GM21423 (cell line): ENCODE results near the gene WSB1.
"Not testable (repeated sequence)": the region's sequence is repeated elsewhere in the genome, so short reads cannot be mapped to it uniquely, and the experiment has no call there.

Source experiments
- ATAC-seq: cut with Tn5 transposase; IDR thresholded peaks from one replicate; pipeline ENCODE4 v1.9.1; 2021; ENCODE audit warnings: mild to moderate bottlenecking, moderate library complexity; ENCODE audit not compliant: unreplicated experiment

The WSB1 gene

DNA sequence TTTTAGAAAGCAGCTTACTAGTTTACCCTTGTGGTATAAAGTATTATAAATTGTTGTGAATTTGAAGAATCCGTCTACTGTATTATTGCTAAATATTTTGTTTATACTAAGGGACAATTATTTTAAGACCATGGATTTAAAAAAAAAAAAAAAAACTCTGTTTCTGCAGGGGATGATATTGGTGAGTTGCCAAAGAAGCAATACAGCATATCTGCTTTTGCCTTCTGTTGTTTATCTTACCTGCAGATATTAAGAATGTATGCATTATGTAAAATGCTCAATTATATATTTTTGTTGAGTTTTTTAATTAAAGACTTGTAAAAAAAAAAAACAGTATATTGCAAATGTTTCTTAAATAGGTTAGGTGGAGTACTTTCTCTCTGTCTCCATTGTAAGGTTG lies 19.4 kb downstream of the WSB1 start:
- ATAC-seq: no peak

DNA sequence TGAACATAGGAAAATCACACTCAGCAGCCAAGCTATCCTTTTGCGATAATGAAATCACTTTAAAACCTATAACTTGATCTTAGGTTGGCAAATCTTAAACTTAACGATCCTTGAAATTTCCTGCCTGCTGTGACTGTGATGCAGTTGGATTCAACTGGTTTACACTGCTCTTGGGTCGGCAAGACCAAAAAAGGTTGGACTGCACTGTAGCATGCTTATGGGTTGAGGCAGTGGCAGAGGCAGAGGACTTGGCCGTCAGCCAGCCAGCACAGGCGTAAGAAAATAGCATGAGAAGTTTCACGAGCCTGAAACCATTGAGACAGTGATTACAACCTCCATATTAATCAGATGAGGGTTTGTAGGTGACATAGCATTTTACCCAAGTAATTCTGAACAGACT lies 21.4 kb downstream of the WSB1 start:
- no peak for ATAC-seq

GRCh38 chr17:27315796-27316465 lies 22.0 kb downstream of the WSB1 start:
- no peak for ATAC-seq

DNA sequence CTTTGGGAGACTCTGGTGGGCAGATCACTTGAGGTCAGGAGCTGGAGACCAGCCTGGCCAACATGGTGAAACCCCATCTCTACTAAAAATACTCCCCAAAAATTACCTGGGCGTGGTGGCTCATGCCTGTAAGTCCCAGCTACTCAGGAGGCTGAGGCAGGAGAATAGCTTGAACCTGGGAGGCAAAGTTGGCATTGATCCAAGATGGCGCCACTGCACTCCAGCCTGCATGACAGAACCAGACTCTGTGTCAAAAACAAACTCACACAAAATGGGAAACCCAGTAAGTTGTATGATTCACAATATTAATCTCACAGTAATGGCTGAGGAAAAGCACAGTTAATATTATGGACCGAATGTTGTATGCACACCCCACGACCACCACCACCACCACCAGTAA lies 24.3 kb downstream of the WSB1 start:
- no peak for ATAC-seq

GRCh38 chr17:27318633-27319032 lies 24.7 kb downstream of the WSB1 start:
- ATAC-seq: no peak

GRCh38 chr17:27319541-27320221 lies 25.8 kb downstream of the WSB1 start:
- ATAC-seq: no peak

- ATAC-seq: no peak
Observed at GRCh38 chr17:27320222-27320560, 26.3 kb downstream of the WSB1 start.

GRCh38 chr17:27321372-27321771 lies 27.5 kb downstream of the WSB1 start:
- no peak for ATAC-seq

DNA sequence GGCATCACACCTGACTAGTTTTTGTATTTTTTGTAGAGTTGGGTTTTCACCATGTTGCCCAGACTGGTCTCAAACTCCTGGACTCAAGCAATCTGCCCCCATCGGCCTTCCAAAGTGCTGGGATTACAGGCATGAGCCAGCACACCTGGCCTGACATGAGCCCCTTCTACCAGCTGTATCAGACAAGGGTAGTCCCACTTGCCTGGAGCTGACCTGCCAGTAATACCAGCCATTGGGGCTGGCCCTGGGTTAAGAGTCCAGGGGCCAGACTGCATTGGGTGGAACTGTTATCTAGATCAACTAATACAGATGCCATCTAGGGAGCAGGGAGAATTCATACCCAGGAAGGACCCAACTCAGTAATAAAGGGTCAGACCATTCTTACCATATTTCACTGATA lies 28.1 kb downstream of the WSB1 start:
- no peak for ATAC-seq

DNA sequence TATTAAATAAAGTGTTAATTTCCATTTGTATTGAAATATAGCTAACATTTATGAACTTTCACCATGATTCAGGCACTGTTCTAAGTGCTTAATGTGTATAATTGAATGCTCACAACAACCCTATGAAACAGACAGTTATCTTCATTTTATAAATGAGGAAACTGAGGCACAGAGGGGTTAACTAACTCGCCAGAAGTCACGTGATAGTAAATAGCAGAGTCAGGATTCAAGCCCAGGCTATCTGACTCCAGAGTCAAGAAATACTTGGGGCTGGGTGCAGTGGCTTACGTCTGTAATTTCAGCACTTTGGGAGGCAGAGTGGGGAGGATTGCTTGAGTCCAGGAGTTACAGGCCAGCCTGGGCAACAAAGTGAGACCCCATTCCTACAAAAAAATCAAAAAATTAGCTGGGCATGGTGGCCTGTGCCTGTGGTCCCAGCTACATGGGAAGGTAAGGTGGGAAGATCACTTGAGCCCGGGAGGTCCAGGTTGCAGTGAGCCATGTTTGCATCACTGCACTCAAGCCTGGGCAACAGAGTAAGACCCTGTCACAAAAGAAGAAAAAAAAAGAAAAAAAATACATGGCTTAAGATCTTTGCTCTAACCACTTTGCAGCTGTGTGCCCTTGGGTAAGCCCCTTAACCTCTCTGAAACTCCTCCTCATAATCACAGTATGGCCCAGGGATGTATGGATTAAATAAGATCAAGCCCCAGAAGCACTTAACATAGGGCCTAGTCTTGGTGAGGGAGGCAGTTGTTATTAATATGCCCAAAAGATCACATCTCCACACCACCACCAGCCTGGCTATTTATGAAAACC lies 29.0 kb downstream of the WSB1 start:
- no peak for ATAC-seq

DNA sequence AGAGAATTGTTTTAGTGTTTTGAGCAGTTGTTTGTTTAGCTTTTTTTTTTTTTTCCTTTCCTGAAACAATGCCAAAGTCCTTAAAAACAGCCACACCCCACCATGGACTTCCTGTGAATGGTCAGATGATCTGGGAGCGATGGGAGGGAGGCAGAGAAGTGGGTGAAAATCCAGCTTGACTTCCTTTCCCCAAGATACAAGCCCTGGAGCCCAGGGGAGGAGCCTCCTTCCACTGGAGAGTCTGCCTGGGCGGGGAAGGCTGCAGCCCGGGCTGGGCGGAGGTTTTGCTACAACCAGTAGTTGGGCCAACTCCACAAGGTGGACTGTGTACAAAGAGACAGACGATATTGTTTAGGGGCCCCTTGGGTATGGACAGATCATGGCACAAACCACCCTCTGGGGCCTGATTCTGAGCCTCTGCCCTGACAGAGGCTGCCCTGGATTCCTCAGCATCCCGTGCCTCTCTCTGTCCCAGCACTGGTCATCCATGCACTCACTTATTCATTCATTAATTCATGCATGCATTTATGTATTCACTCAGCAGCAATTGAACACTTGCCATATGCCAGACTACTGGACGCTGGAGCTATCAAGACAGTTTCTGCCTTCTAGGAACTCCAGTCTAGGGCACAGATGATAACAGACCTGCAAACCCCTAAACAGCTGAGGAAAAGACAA lies 29.8 kb downstream of the WSB1 start:
- no peak for ATAC-seq

- no peak for ATAC-seq
Observed at GRCh38 chr17:27324771-27325339, 30.9 kb downstream of the WSB1 start.

GRCh38 chr17:27326051-27326450 lies 32.1 kb downstream of the WSB1 start:
- ATAC-seq: no peak

DNA sequence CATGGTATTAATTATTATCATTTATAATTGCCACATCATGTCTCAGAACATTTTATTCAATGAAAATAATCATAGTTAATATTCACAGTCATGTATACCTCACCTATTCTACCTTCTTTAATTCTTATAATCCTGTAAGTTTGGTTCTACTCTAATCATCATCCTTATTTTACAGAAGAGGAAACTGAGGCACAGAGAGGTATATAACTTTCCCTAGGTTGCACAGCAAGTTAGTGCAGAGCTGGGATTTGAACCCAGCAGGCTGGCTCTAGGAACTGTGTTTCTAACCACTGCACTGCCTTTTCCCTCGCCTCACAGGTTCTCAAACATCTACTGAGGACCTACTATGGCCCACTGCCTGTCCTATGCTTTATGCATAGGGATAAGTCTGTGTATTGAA lies 32.7 kb downstream of the WSB1 start:
- no peak for ATAC-seq

GRCh38 chr17:27327397-27327796 lies 33.5 kb downstream of the WSB1 start:
- no peak for ATAC-seq

- ATAC-seq: no peak
Observed at GRCh38 chr17:27327871-27328270, 34.0 kb downstream of the WSB1 start.

- not testable (repeated sequence) for ATAC-seq
Observed at GRCh38 chr17:27328686-27329085, 34.8 kb downstream of the WSB1 start.

DNA sequence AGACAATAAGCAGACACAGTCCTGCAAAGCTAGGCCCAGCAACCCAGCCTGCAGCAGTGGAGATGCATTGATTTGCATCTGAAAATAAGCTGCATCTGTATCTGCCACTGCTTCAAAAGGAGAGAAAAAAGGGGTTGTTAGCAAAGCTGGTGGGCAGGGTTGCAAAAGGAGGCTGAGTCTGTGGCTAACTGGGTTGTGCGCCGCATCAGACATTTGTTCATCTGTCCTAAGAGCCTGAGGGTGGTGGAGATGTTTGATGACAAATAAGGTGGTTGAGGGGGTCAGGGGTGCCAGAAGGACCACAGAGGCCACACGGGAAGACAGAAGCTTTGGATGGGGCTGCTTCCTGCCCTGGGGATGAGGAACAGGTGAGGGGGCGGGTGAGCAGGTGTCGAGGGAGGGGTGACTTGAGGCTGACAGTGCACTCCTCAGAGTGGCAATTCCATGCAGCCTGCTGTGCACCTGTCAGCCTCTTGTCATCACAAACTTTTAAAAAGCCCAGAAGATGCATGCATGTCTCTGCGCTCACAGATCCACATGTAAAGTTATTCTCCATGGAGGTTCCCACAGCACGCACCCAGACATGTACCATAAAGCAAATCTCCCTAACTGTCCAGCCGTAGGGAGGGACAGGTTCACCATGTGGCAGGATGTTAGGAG lies 35.4 kb downstream of the WSB1 start:
- no peak for ATAC-seq

DNA sequence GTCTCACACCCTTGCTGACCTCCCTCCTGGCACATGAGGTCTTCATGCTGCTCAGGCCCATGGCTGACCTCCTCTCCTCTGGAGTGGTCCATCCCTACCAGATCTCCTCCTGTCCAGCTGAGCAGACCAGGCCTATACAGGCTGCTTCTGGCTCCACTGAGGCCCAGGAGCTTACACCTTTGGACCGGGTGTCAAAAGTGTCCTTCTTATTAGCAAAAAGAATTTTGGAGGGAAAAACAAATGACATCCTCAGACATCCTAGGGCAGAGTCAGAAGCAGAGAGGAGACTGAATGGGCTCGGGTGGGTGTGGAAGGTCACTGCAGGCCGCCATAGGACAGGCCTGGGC lies 38.1 kb downstream of the WSB1 start:
- no peak for ATAC-seq

DNA sequence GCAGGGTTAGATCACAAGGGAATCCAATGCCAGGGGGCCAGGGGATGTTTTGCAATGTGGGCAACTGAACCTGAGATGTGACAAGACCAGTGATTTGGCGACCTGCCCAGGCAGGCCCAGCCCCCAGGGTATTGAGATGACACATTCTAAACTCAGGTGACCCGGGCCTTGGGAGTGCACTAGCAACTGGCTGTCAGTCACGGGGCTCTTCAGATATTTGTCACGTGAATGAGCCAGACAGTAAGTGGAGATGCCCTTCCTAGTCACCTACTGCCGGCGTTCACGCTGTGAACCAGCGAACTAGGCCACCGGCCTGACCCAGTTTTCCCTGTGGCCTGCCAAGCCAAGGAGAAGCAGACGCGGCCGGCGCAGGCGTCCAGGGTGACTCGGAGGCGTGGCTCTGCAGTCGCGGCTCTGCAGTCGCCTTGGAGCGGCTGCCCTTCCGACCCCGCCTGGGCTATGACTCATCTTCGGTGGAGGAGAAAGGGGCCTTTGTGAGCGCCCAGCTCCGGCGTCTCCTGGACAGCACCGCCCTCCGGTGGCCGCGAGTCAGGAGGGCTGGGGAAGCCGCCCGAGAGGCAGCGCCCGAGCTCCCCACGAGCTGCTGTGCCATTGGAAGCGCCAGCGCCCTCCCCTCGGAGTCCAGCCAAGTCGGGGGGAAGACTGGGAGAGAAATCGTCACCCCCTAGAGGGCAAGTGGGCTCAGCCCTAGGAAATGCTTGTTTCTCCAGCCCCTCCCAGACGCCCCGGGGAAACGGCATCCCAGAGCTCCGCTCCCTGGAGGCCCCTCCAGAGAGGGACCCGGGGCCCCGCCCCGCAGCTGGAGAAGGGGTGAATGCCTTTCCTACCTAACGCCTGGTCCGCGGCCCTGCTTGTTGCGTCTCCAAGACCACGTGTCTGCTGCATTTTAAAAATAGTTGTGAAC lies 38.8 kb downstream of the WSB1 start:
- ATAC-seq: peak; percentile 82
